SU-DHL-6 (cell line): Measurements from ENCODE around the gene DIP2C.
"Not testable (repeated sequence)": the region's sequence is repeated elsewhere in the genome, so short reads cannot be mapped to it uniquely, and the experiment has no call there.

ENCODE experiments used
- H2AFZ ChIP-seq: fragments of 200-600 bp; sonication (generic); 2 replicates; pipeline ENCODE4 v1.6.1; 2014; ENCODE audit warnings: low read depth, mild to moderate bottlenecking, moderate library complexity, mixed read lengths, antibody characterized with exemption, low read length; ENCODE audit not compliant: severe bottlenecking
- H3F3A ChIP-seq: fragments of 200-600 bp; shearing (Covaris generic); 2 replicates; pipeline ENCODE4 v1.6.0; 2016; ENCODE audit warnings: antibody characterized with exemption, mild to moderate bottlenecking; ENCODE audit not compliant: insufficient read depth
- H3K27ac ChIP-seq: fragments of 200-600 bp; sonication (generic); 2 replicates; pipeline ENCODE4 v1.5.1; 2016; ENCODE audit warnings: low read depth, mild to moderate bottlenecking, low read length, moderate library complexity, mixed read lengths
- H3K27me3 ChIP-seq: fragments of 200-600 bp; sonication (generic), shearing (Covaris generic); 2 replicates; pipeline ENCODE4 v1.6.0; 2014; ENCODE audit warnings: mild to moderate bottlenecking, low read length
- H3K36me3 ChIP-seq: fragments of 200-600 bp; sonication (generic); 2 replicates; pipeline ENCODE4 v1.6.1; 2014; ENCODE audit warnings: mild to moderate bottlenecking, low read length, mixed read lengths
- H3K4me2 ChIP-seq: fragments of 300-600, 200-600 bp; shearing (Covaris generic), sonication (generic); 2 replicates; pipeline ENCODE4 v1.6.0; 2014; ENCODE audit warnings: low read length, low read depth, mild to moderate bottlenecking; ENCODE audit not compliant: poor library complexity, severe bottlenecking
- H3K4me3 ChIP-seq: fragments of 200-600 bp; sonication (generic); 2 replicates; pipeline ENCODE4 v1.5.1; 2014; ENCODE audit warnings: antibody characterized with exemption, low read length, mild to moderate bottlenecking, mixed read lengths; ENCODE audit not compliant: insufficient read depth, poor library complexity, severe bottlenecking
- H3K79me2 ChIP-seq: fragments of 200-600 bp; sonication (generic); 2 replicates; pipeline ENCODE4 v1.6.1; 2014; ENCODE audit warnings: mild to moderate bottlenecking, low read length, moderate library complexity; ENCODE audit not compliant: insufficient read depth
- H3K9ac ChIP-seq: fragments of 200-600 bp; sonication (generic); 2 replicates; pipeline ENCODE4 v1.7.0; 2014; ENCODE audit warnings: mild to moderate bottlenecking, low read length
- H3K9me2 ChIP-seq: fragments of 200-600 bp; sonication (generic); replicated peaks from 2 replicates; pipeline ENCODE4 v1.6.1; 2014; ENCODE audit warnings: low read length; ENCODE audit not compliant: insufficient read depth
- H3K9me3 ChIP-seq: fragments of 200-600 bp; sonication (generic); 2 replicates; pipeline ENCODE4 v1.6.1; 2014; ENCODE audit warnings: low read length, mixed read lengths; ENCODE audit not compliant: insufficient read depth
- H4K20me1 ChIP-seq: fragments of 200-600 bp; sonication (generic); 2 replicates; pipeline ENCODE4 v1.6.1; 2014; ENCODE audit warnings: low read depth, mild to moderate bottlenecking, antibody characterized with exemption, low read length, moderate library complexity, mixed read lengths
- CTCF ChIP-seq: fragments of 200-600 bp; sonication (generic); IDR thresholded peaks from one replicate; pipeline ENCODE4 v1.5.1; 2017; ENCODE audit warnings: antibody characterized with exemption, mild to moderate bottlenecking, low read length, moderate library complexity; ENCODE audit not compliant: insufficient read depth, poor library complexity, severe bottlenecking
- EZH2phosphoT487 ChIP-seq: fragments of 200-600 bp; sonication (generic), shearing (Covaris generic); conservative IDR thresholded peaks from 2 replicates; pipeline ENCODE4 v1.6.1; 2018; ENCODE audit warnings: mild to moderate bottlenecking, antibody characterized with exemption, low read length, moderate library complexity, mixed read lengths

Gene DIP2C

GRCh38 chr10:659688-660141 is 29.8 kb downstream of the DIP2C start:
- Histone ChIP-seq H3K4me3 (no peak overlapping the region), H3K79me2 (no peaks in the 10 kb centered on the region), H3K9ac (no peak overlapping the region), H3F3A (no peaks in the 10 kb centered on the region), H3K9me2 (no peaks in the 10 kb centered on the region), H2AFZ (no peak overlapping the region), H3K4me2 (no peak overlapping the region), H4K20me1 (no peaks in the 10 kb centered on the region), H3K27ac (no peak overlapping the region), H3K27me3 (no peaks in the 10 kb centered on the region), H3K36me3 (no peaks in the 10 kb centered on the region), H3K9me3 (no peaks in the 10 kb centered on the region)
- TF ChIP-seq EZH2phosphoT487: no peak
- no peak for TF ChIP-seq CTCF

DNA sequence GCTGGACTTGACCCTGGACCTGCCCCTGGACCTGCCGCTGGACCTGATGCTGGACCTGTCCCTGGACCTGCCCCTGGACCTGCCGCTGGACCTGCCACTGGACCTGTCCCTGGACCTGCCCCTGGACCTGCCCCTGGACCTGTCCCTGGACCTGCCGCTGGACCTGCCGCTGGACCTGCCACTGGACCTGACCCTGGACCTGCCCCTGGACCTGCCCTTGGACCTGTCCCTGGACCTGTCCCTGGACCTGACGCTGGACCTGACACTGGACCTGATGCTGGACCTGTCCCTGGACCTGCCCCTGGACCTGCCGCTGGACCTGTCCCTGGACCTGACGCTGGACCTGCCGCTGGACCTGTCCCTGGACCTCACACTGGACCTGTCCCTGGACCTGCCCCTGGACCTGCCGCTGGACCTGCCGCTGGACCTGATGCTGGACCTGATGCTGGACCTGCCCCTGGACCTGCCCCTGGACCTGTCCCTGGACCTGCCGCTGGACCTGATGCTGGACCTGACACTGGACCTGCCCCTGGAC is 31.6 kb downstream of the DIP2C start:
- H3K4me2 ChIP-seq, H3F3A ChIP-seq, H3K9me2 ChIP-seq, H2AFZ ChIP-seq, H3K27ac ChIP-seq, H3K27me3 ChIP-seq, H3K9me3 ChIP-seq, H3K36me3 ChIP-seq, H4K20me1 ChIP-seq, H3K9ac ChIP-seq, H3K79me2 ChIP-seq, H3K4me3 ChIP-seq: not testable (repeated sequence)

DNA sequence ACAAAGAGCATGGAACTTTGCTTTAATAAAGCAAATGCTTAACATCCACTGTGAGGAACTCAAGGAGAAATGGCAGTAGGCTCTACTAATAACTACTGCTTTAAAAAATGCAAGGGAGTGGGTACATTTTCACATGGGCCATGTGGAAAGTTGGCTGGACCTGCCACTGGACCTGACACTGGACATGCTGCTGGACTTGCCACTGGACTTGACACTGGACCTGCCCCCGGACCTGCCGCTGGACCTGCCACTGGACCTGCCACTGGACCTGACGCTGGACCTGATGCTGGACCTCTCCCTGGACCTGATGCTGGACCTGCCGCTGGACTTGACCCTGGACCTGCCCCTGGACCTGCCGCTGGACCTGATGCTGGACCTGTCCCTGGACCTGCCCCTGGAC is 32.6 kb downstream of the DIP2C start:
- H3K9me3 ChIP-seq: no peaks in the 10 kb centered on the region
- no peaks in the 10 kb centered on the region for H3K27me3 ChIP-seq
- no peaks in the 10 kb centered on the region for H3K9me2 ChIP-seq
- H3K4me3 ChIP-seq: no peak overlapping the region
- H3K4me2 ChIP-seq: no peak overlapping the region
- no peak for TF ChIP-seq EZH2phosphoT487
- TF ChIP-seq CTCF: no peak
- no peak overlapping the region for H3K9ac ChIP-seq
- no peak overlapping the region for H2AFZ ChIP-seq
- no peaks in the 10 kb centered on the region for H3F3A ChIP-seq
- no peaks in the 10 kb centered on the region for H3K36me3 ChIP-seq
- H4K20me1 ChIP-seq: no peaks in the 10 kb centered on the region
- no peak overlapping the region for H3K27ac ChIP-seq
- H3K79me2 ChIP-seq: no peaks in the 10 kb centered on the region

DNA sequence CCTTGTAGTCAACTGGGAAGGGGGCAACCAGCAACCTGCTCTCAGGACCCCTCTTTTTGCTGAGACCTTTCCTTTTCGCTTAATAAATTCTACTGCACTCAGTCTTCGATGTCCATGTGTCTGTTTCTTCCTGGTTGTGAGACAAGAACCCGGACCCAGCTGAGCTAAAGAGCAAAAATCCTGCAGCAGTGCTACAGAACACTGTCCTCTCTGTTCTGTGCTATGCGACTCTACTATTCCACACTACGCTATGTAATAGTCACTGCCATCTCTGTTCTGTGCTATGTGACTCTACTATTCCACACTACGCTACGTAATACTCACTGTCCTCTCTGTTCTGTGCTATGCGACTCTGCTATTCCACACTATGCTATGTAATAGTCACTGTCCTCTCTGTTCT is 34.3 kb downstream of the DIP2C start:
- Histone ChIP-seq H3K27me3 (no peaks in the 10 kb centered on the region), H3K27ac (no peak overlapping the region), H3K79me2 (no peaks in the 10 kb centered on the region)

More for the DNA sequence above, 34.3 kb downstream of the DIP2C start:
- Histone ChIP-seq H3K4me2 (no peak overlapping the region), H3K9ac (no peak overlapping the region), H3K36me3 (no peaks in the 10 kb centered on the region), H3F3A (no peaks in the 10 kb centered on the region), H3K4me3 (no peak overlapping the region), H2AFZ (no peak overlapping the region), H3K9me3 (no peaks in the 10 kb centered on the region), H3K9me2 (no peaks in the 10 kb centered on the region), H4K20me1 (no peaks in the 10 kb centered on the region)
- TF ChIP-seq EZH2phosphoT487 (no peak), CTCF (no peak)
